Activated naive CD8-positive, alpha-beta T cell treated with anti-CD3 and anti-CD28 coated beads, Interleukin-2, amount 50 U/mL, for 24 hours (primary cell): ENCODE measurements around the gene CYB561.

Experiments
- ATAC-seq: fragments of 150-1000 bp; cut with Tn5 transposase; one replicate; pipeline ENCODE4 v1.10.0; 2021
- DNase-seq: peaks from one replicate; pipeline ENCODE4 v3.0.0; 2021
- H3K27ac Mint-ChIP-seq: one replicate; pipeline ENCODE4 v1.8.0; 2021; ENCODE audit warnings: mild to moderate bottlenecking, mixed read lengths
- H3K27me3 Mint-ChIP-seq: one replicate; pipeline ENCODE4 v1.8.0; 2021; ENCODE audit warnings: mixed read lengths
- H3K36me3 Mint-ChIP-seq: one replicate; pipeline ENCODE4 v1.8.0; 2021; ENCODE audit warnings: low read depth, mixed read lengths
- H3K4me1 Mint-ChIP-seq: one replicate; pipeline ENCODE4 v1.8.0; 2021; ENCODE audit warnings: mixed read lengths
- H3K4me3 Mint-ChIP-seq: one replicate; pipeline ENCODE4 v1.8.0; 2021; ENCODE audit warnings: mild to moderate bottlenecking, moderate library complexity, mixed read lengths
- H3K9me3 Mint-ChIP-seq: one replicate; pipeline ENCODE4 v1.8.0; 2021; ENCODE audit warnings: mixed read lengths

The CYB561 gene

DNA sequence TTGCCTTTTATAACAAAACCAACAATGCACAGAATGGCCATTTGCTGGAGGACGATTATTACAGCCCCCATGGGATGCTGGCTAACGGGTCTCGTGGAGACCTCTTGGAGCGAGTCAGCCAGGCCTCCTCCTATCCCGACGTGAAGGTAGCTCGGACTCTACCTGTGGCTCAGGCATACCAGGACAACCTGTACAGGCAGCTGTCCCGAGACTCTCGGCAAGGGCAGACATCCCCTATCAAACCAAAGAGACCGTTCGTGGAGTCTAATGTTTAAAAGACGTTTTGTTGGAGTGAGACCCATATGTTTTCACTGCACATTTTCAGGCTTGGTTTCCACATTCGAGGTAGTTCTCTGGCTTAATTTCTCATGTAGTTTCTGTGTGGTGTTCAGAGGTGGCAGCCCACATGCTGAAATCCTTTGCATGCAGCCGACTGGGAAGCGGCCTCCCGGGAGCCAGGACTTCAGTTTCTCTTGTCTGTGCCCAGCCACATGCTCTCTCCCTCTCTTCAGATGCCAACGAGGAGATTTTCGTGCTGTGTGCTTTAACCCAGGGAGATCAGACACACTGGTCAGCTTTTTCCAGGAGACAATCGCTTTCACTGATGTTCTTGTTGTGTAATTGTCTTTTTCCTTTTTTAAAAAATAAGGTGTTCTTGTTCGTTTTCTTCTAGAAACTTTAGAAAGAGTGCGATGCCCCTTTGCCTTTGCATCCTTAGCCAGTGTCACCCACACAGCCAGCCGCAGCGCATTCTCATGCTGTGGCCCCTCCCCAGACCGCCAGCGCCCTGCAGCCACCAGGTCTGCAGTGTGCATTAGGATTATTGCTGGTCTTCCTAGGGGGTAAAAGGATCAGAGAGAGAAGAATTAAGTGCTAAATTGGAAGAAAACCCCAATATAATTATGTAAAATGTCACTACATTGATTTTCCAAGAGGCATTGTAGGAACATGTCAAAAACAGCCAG, 24.1 kb downstream of the CYB561 start:
- Mint-ChIP-seq H3K27ac (no peak overlapping the region), H3K4me1 (peaks cover 20% of the 10 kb centered on the region), H3K4me3 (no peak overlapping the region), H3K36me3 (no peaks in the 10 kb centered on the region), H3K27me3 (no peaks in the 10 kb centered on the region), H3K9me3 (no peaks in the 10 kb centered on the region)
- DNase-seq (no peak), ATAC-seq (no peak)

DNA sequence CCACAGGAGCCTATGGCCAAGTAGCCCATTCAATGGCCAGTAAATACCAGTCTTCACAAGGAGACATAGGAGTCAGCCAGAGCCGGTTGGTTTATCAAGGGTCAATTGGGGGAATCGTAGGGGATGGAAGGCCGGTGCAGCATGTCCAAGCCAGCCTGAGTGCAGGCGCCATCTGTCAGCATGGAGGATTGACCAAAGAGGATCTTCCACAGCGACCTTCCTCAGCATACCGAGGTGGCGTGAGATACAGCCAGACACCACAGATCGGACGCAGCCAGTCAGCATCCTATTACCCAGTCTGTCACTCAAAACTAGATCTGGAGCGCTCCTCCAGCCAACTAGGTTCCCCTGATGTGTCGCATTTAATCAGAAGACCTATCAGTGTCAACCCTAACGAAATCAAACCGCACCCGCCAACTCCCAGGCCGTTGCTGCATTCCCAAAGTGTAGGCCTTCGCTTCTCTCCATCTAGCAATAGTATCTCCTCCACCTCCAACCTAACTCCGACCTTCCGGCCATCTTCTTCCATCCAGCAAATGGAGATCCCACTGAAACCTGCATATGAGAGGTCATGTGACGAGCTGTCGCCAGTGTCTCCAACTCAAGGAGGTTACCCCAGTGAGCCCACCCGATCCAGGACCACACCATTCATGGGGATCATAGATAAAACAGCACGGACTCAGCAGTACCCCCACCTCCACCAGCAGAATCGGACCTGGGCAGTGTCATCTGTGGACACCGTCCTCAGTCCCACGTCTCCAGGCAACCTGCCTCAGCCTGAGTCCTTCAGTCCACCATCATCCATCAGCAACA, 25.0 kb downstream of the CYB561 start:
- Mint-ChIP-seq H3K27ac (no peak overlapping the region), H3K36me3 (no peaks in the 10 kb centered on the region), H3K27me3 (no peaks in the 10 kb centered on the region), H3K9me3 (no peaks in the 10 kb centered on the region), H3K4me3 (no peak overlapping the region), H3K4me1 (peaks cover 15% of the 10 kb centered on the region)
- DNase-seq: no peak
- no peak for ATAC-seq

DNA sequence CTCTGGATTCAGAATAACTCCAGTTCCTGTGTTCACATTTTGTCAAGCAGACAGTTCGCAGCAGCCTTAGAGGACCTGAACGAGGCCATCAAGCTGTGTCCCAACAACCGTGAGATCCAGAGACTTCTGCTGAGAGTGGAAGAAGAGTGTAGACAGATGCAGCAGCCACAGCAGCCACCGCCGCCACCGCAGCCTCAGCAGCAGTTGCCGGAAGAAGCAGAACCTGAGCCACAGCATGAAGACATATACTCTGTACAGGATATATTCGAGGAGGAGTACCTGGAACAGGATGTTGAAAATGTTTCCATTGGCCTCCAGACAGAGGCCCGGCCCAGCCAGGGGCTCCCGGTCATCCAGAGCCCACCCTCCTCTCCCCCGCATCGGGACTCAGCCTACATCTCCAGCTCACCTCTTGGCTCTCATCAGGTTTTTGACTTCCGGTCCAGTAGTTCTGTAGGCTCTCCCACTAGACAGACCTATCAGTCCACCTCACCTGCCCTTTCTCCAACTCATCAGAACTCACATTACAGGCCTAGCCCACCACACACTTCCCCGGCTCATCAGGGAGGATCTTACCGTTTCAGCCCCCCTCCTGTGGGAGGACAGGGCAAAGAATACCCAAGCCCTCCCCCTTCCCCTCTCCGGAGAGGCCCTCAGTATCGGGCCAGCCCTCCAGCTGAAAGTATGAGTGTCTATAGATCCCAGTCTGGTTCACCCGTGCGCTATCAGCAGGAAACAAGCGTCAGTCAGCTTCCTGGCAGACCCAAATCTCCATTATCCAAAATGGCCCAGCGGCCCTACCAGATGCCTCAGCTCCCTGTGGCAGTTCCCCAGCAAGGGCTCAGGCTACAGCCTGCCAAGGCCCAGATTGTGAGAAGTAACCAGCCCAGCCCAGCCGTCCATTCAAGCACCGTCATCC, 25.9 kb downstream of the CYB561 start:
- Mint-ChIP-seq H3K36me3 (no peaks in the 10 kb centered on the region), H3K27me3 (no peaks in the 10 kb centered on the region), H3K27ac (peak overlapping the region; percentile 69), H3K4me1 (peaks cover 15% of the 10 kb centered on the region), H3K9me3 (no peaks in the 10 kb centered on the region), H3K4me3 (peak overlapping the region; percentile 29)
- DNase-seq (no peak), ATAC-seq (peak; percentile 44)

DNA sequence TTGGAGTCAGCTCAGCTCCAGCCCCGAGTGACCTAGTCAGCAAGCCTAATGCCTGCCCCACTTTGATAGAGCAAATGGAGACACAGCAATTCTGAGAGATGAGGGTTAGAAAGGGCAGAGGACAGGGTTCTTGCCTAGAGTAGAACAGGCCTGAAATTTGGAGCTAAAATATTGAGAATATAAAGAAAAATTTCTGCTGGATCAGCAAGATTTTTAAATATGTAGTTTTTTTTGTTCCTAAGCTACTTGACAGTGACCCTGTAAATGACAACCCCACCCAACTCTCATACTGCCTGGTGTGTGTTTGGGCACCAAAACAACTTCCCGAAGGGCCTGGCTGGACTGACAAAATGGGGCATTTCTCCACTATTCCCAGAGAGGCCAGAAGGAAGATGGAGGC, 26.7 kb downstream of the CYB561 start:
- Mint-ChIP-seq H3K36me3 (no peaks in the 10 kb centered on the region), H3K4me1 (peaks cover 15% of the 10 kb centered on the region), H3K9me3 (no peaks in the 10 kb centered on the region), H3K27me3 (no peaks in the 10 kb centered on the region), H3K27ac (no peak overlapping the region), H3K4me3 (no peak overlapping the region)
- ATAC-seq: no peak
- DNase-seq: no peak

DNA sequence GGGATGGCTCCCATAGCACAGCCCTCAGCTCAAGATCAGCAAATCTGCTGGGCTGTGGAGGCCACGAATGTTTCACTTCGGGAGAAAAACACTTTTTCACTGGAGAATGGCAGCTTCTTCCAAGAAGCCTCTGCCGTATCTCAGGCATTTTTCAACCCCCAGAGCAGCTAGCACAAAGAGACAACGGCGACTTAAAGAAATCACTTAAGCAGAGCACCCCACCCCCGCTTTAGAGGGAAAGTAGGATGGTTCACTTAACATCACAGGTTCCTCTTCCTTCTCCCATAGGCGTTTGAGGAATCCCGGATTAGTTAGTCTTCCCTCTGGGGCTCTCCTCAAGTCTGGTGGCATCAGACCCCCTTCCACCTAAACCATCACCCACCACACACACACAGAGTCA, 27.6 kb downstream of the CYB561 start:
- ATAC-seq (no peak), DNase-seq (no peak)
- H3K9me3 Mint-ChIP-seq: no peaks in the 10 kb centered on the region
- no peaks in the 10 kb centered on the region for H3K36me3 Mint-ChIP-seq
- peaks cover 15% of the 10 kb centered on the region for H3K4me1 Mint-ChIP-seq
- no peak overlapping the region for H3K4me3 Mint-ChIP-seq
- no peaks in the 10 kb centered on the region for H3K27me3 Mint-ChIP-seq
- no peak overlapping the region for H3K27ac Mint-ChIP-seq

DNA sequence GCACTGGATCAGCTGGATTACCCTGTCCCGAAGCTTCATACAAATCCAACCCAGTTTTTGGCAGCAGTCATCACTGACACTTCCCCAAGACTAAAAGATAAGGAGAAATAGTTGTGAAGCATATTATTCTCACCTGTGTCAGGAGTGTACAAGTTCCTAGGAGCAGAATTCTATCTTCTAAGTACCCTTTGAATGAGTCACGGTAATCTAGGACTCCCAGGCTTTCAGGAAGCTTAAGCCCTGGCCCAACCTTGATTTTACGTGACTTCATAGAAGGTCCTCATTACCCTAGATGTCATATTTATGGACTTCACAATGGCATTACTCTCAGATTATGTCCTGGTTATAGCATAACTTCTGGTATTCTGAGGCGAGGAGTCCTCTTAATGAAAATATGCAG, 31.9 kb downstream of the CYB561 start:
- H3K9me3 Mint-ChIP-seq: no peaks in the 10 kb centered on the region
- H3K4me1 Mint-ChIP-seq: peaks cover 3% of the 10 kb centered on the region
- H3K4me3 Mint-ChIP-seq: no peak overlapping the region
- H3K27ac Mint-ChIP-seq: no peak overlapping the region
- H3K36me3 Mint-ChIP-seq: no peaks in the 10 kb centered on the region
- no peaks in the 10 kb centered on the region for H3K27me3 Mint-ChIP-seq
- no peak for ATAC-seq
- no peak for DNase-seq

DNA sequence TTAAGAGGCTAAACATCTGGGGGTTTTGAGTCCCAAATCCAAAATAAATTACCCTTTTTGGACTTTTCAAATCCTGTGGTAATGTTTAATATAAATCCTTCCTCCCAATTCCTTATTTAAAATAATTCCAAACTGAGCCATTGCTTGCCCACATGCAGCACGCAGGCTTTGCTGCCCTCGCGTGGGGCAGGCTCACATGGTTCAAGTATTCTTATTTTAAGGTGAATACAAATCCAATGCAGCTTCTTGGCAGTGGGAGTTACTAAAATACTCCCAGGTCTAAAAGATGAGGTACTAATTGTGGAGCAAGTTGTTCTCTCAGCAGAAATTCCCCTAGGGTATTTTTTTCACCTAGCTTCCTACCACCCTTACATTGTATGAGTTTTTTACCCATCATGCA, 33.0 kb downstream of the CYB561 start:
- H3K27ac Mint-ChIP-seq: no peak overlapping the region
- H3K27me3 Mint-ChIP-seq: no peaks in the 10 kb centered on the region
- no peak for DNase-seq
- H3K4me1 Mint-ChIP-seq: no peaks in the 10 kb centered on the region
- no peaks in the 10 kb centered on the region for H3K9me3 Mint-ChIP-seq
- H3K4me3 Mint-ChIP-seq: no peak overlapping the region
- no peaks in the 10 kb centered on the region for H3K36me3 Mint-ChIP-seq
- no peak for ATAC-seq

DNA sequence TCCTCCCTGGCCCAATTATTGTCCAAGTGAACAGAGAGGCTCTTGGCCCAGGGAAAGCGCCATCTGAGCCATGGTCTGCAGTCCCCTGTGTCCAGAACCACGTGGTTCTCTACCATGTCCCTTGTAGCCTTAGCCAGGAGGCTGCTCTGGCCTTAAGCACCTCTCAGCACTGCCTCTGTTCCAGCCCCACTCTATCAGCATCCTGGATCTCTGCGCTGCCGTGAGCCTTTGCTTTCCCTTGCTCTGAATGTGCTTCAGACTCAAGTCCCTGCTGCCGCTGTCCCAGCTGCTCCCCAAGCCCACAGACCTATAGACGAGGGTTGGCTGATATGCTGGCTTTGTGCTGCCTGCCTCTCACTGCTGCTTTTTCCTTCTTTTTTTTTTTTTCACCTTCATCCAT, 33.9 kb downstream of the CYB561 start:
- Mint-ChIP-seq H3K27me3 (no peaks in the 10 kb centered on the region), H3K4me3 (no peak overlapping the region), H3K36me3 (no peaks in the 10 kb centered on the region), H3K9me3 (no peaks in the 10 kb centered on the region), H3K4me1 (no peaks in the 10 kb centered on the region), H3K27ac (no peak overlapping the region)
- DNase-seq (no peak), ATAC-seq (no peak)

DNA sequence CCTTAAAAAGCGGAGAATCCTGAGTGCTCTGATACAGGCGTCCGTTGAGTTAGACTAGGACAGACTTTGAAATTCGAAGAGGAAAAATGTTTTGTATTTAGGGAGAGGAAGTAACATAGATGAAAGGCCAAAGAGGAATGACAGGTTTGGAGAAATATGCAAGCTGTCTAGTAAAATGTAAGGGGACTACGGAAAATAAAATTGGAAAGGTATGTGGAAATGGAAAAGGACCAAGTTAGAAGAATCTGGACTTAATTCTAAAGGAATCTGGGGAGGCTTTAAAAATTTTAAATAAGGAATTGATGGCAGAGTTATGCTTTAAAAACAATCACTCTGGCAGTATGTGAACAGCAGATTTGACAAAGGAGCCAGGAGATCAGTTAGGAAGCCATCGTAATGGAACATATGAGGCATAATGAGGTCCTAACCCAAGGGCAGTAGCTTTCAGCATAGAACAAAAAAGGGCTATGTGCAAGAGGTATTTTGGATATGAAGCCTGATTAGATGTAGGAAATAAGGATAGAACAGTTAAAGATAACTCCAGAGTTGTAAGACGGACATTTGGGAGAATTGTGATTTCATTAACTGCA, 38.3 kb downstream of the CYB561 start:
- no peak overlapping the region for H3K4me3 Mint-ChIP-seq
- DNase-seq (no peak), ATAC-seq (no peak)
- no peaks in the 10 kb centered on the region for H3K27me3 Mint-ChIP-seq
- H3K36me3 Mint-ChIP-seq: no peaks in the 10 kb centered on the region
- no peak overlapping the region for H3K27ac Mint-ChIP-seq
- H3K9me3 Mint-ChIP-seq: no peaks in the 10 kb centered on the region
- H3K4me1 Mint-ChIP-seq: no peaks in the 10 kb centered on the region

DNA sequence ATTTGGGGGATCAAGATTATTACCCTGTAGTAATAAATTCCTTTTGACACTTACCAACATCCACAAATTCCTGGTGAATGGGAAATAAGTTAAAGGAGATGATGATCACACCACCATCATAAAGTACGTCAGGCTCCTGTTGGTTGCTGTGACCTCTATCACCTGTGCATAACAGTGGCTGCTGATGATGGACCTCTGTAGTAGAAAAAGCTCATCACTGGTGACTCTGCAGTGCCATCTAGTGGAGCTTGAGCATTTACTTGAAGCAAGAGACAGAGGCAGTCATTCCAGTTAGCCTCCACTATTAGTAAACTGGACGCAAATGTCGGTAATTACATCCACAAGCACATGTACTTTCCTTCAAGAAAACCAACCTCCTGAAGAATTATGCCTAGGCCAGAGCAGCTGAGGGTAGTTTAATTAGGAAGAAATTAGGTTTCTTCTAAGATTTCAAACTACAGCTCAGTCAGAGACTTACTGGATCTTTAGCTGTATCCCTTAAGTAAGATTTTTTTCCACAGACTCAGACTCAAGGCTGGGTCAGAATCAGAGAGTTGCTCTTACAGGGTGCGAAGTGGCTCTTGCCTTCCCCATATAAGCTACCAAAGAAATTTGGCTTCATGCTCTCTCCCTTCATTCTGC, 39.3 kb downstream of the CYB561 start:
- no peak overlapping the region for H3K27ac Mint-ChIP-seq
- ATAC-seq (peak; percentile 88), DNase-seq (peak; percentile 66)
- no peaks in the 10 kb centered on the region for H3K9me3 Mint-ChIP-seq
- H3K27me3 Mint-ChIP-seq: no peaks in the 10 kb centered on the region
- H3K4me3 Mint-ChIP-seq: no peak overlapping the region
- no peaks in the 10 kb centered on the region for H3K4me1 Mint-ChIP-seq
- H3K36me3 Mint-ChIP-seq: no peaks in the 10 kb centered on the region

DNA sequence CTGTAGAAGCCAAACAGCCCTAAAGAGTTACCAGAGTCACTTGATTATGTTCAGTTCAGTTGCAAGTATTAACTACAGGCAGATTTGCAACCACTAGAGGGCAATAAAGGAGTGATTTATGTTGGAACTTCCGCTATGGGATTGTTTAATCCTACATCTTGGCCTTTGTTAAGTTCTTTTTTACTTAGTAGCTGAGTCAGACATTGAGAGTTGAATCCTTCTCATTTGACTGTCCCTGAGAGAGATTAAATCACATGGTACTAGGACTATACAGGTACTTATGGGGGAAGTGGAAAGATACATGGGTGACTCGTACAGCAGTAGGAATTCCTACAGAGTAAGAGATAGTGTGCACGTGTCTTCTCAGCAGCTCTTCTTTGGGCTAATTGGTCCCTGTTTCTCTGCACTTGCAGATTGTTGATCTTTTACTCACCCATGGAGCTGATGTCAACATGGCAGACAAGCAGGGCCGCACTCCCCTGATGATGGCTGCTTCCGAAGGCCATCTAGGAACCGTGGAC, 40.3 kb downstream of the CYB561 start:
- Mint-ChIP-seq H3K4me1 (no peaks in the 10 kb centered on the region), H3K9me3 (no peaks in the 10 kb centered on the region), H3K27me3 (no peaks in the 10 kb centered on the region), H3K27ac (no peak overlapping the region), H3K4me3 (no peak overlapping the region), H3K36me3 (no peaks in the 10 kb centered on the region)
- DNase-seq (no peak), ATAC-seq (peak; percentile 77)

DNA sequence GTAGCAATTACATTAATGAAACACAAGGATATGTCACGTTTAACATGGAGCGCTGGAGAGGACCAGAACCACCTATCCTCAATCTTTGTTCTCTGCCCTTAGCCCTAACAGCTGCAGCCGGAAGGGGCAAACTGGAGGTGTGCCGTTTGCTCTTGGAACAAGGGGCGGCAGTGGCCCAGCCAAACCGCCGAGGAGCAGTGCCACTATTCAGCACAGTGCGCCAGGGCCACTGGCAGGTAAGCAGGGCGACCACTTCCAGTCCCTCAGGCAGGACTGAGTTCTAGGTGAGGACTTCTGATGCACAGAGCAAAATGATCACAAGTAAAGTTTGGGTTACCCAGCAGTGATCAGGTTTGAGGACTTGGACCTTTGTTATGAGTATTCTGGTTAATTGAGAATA, 41.1 kb downstream of the CYB561 start:
- Mint-ChIP-seq H3K4me3 (no peak overlapping the region), H3K27ac (no peak overlapping the region), H3K4me1 (no peaks in the 10 kb centered on the region), H3K36me3 (no peaks in the 10 kb centered on the region), H3K27me3 (no peaks in the 10 kb centered on the region), H3K9me3 (no peaks in the 10 kb centered on the region)
- ATAC-seq: no peak
- no peak for DNase-seq

DNA sequence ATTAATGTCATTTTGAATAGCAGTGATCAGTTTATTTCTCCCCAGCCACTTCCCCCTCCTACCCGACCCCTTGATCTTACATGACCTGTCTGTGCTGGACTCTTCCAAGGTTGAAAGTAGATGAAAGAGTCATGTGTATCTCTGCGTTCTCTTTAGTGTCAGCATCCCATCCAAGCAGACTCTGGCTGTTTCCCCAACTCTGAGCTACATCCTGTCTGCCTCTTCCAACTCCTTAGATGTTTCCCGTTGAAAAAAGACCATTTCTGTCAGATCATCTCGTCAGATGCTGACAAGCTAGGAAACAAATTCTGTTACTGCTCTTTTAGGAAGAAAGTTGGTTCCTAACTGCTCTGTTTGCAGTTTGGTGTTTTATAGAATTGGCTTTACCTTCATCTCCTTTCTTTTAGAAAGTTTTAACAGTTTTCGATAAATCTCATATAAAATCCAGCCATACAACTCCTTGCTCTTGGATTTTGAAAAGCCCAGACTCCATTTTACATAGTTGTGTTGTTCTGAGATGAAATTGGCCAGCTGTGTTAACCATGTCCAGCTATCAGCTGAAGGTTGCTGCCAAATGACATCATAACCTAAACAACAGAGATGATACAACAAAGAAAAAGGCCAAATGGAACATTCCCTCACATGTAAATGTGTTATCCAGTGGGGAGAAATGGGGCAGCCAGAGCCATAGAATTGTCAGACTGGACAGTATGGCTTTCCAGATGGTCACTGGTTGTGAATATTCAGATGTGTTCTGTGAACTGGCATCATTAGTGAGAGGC, 43.5 kb downstream of the CYB561 start:
- Mint-ChIP-seq H3K4me3 (no peak overlapping the region), H3K27ac (no peak overlapping the region), H3K4me1 (peaks cover 5% of the 10 kb centered on the region), H3K36me3 (no peaks in the 10 kb centered on the region), H3K27me3 (no peaks in the 10 kb centered on the region), H3K9me3 (no peaks in the 10 kb centered on the region)
- ATAC-seq (no peak), DNase-seq (no peak)
